Neural progenitor cell (in vitro differentiated cells): ENCODE results near the gene AANAT.

Experiments used
- CTCF ChIP-seq: fragments of 200-600 bp; sonication (generic); IDR thresholded peaks from 2 replicates; pipeline ENCODE4 v1.5.1; 2017; ENCODE audit warnings: antibody characterized with exemption, mild to moderate bottlenecking
- EZH2phosphoT487 ChIP-seq: fragments of 200-600 bp; sonication (generic); IDR thresholded peaks from 2 replicates; pipeline ENCODE4 v1.6.1; 2017; ENCODE audit warnings: antibody characterized with exemption

GRCh38 chr17:76442341-76443338, 24.8 kb upstream of the AANAT start:
- no peak for TF ChIP-seq CTCF
- TF ChIP-seq EZH2phosphoT487 = no peak
